PC-3 (cell line): Measurements from ENCODE around the gene SNX19. TPM values are rescaled to one million over a fixed set of nuclear protein-coding genes. Genes with fewer than 3 reads are reported as not detected.

Experiments
- ATAC-seq: fragments of 200-7000 bp; cut with Tn5 transposase; 2 replicates; pipeline ENCODE4 v1.9.1; 2020; ENCODE audit warnings: mild to moderate bottlenecking, moderate library complexity
- Bru-seq: library from RNA; stranded (reverse); fragments of 400-500 nt; gene quantifications from one replicate; lab custom pipeline; 2021; lab: Mats Ljungman, UMichigan
- BruChase-seq, 2 experiments: library from RNA; stranded (reverse); fragments of 400-500 nt; gene quantifications; one replicate each; lab custom pipeline; 2021; lab: Mats Ljungman, UMichigan
- BruUV-seq: library from RNA; stranded (reverse); fragments of 400-500 nt; replicated peaks from 2 replicates; lab custom pipeline; 2021; lab: Mats Ljungman, UMichigan
- CTCF ChIA-PET: fragments of 300-600 bp; sonication (Branson Sonifier 250); formaldehyde crosslinking; loops from one replicate; lab custom pipeline; 2022; ENCODE audit warnings: antibody characterized with exemption; lab: Charles Lee
- POLR2A ChIA-PET: fragments of 300-600 bp; sonication (Branson Sonifier 250); formaldehyde crosslinking; loops from one replicate; lab custom pipeline; 2022; ENCODE audit warnings: antibody characterized with exemption; ENCODE audit not compliant: unreplicated experiment; lab: Charles Lee
- DNase-seq: peaks from one replicate; pipeline ENCODE4 v3.0.0-alpha.2; 2015
- H2AFZ ChIP-seq: fragments of 300-600 bp; sonication (generic); 2 replicates; pipeline ENCODE4 v1.6.0; 2016; ENCODE audit warnings: antibody characterized with exemption, low read length
- H3F3A ChIP-seq: fragments of 300-600 bp; sonication (generic); one replicate; pipeline ENCODE4 v1.6.0; 2017; ENCODE audit warnings: antibody characterized with exemption, low read length, control low read depth, mild to moderate bottlenecking; ENCODE audit not compliant: unreplicated experiment
- H3K27ac ChIP-seq: fragments of 300-600 bp; sonication (generic); 2 replicates; pipeline ENCODE4 v1.5.1; 2016; ENCODE audit warnings: mild to moderate bottlenecking, low read length
- H3K27me3 ChIP-seq: fragments of 300-600 bp; sonication (generic); 2 replicates; pipeline ENCODE4 v1.6.1; 2016; ENCODE audit warnings: low read length, mixed read lengths
- H3K36me3 ChIP-seq: fragments of 300-600 bp; sonication (generic); 2 replicates; pipeline ENCODE4 v1.6.1; 2016; ENCODE audit warnings: low read depth, mixed run types, low read length, mixed read lengths
- H3K4me1 ChIP-seq: fragments of 300-600 bp; sonication (generic); 2 replicates; pipeline ENCODE4 v1.5.1; 2016; ENCODE audit warnings: low read length; ENCODE audit not compliant: insufficient read depth
- H3K4me2 ChIP-seq: fragments of 300-600 bp; sonication (generic); 2 replicates; pipeline ENCODE4 v1.6.0; 2016; ENCODE audit warnings: low read length
- H3K4me3 ChIP-seq: fragments of 300-600 bp; sonication (generic); 2 replicates; pipeline ENCODE4 v1.5.1; 2016; ENCODE audit warnings: mild to moderate bottlenecking, low read length, mixed read lengths
- H3K79me2 ChIP-seq: fragments of 300-600 bp; sonication (generic); 2 replicates; pipeline ENCODE4 v1.6.1; 2017; ENCODE audit warnings: low read length, mixed read lengths
- H3K9ac ChIP-seq: fragments of 300-600 bp; sonication (generic); 2 replicates; pipeline ENCODE4 v1.6.0; 2016; ENCODE audit warnings: mild to moderate bottlenecking, low read length
- H3K9me2 ChIP-seq: fragments of 300-600 bp; sonication (generic); replicated peaks from 2 replicates; pipeline ENCODE4 v1.6.1; 2016; ENCODE audit warnings: mixed run types, low read length, mixed read lengths
- H3K9me3 ChIP-seq: fragments of 300-600 bp; sonication (generic); 2 replicates; pipeline ENCODE4 v1.6.1; 2016; ENCODE audit warnings: low read length, mixed read lengths
- H4K20me1 ChIP-seq: fragments of 300-600 bp; sonication (generic); 2 replicates; pipeline ENCODE4 v1.6.1; 2016; ENCODE audit warnings: low read length, mixed read lengths
- CTCF ChIP-seq: fragments of 300-600 bp; sonication (generic); conservative IDR thresholded peaks from 2 replicates; pipeline ENCODE4 v1.5.1; 2017; ENCODE audit warnings: antibody characterized with exemption, low read depth, mild to moderate bottlenecking, low read length
- EZH2 ChIP-seq: fragments of 300-600 bp; sonication (generic); IDR thresholded peaks from one replicate; pipeline ENCODE4 v1.6.1; 2017; ENCODE audit warnings: antibody characterized with exemption, mild to moderate bottlenecking, low read length; ENCODE audit not compliant: unreplicated experiment
- EZH2phosphoT487 ChIP-seq: fragments of 300-600 bp; sonication (generic); IDR thresholded peaks from 2 replicates; pipeline ENCODE4 v1.6.1; 2018; ENCODE audit warnings: mild to moderate bottlenecking, antibody characterized with exemption, low read length, borderline replicate concordance
- intact Hi-C: fragments of 100-400 bp; cut with micrococcal nuclease; formaldehyde crosslinking; loops from 2 replicates; pipeline ENCODE4 v1.9.0; 2023
- long read RNA-seq: library from polyadenylated mRNA; unstranded; transcript quantifications from one replicate; pipeline ENCODE4 v2.0.0, GENCODE V29; 2021; ENCODE audit not compliant: unreplicated experiment
- total RNA-seq: library from RNA; depleted of rRNA; stranded (reverse); fragments of >200 nt; gene quantifications from 2 replicates; pipeline ENCODE4 v1.2.3, GENCODE V29; 2014; rRNA removed

The SNX19 gene
- total RNA-seq (65.2 and 66.4 TPM in 2 replicates), Bru-seq, nascent RNA (percentile 86 among the genes with signal in this experiment), BruChase-seq, experiment 1, labeled RNA remaining after a 6-hour chase (percentile 79 among the genes with signal in this experiment), BruChase-seq, experiment 2, labeled RNA remaining after a 2-hour chase (percentile 87 among the genes with signal in this experiment)
- long read RNA-seq, full-length matches to known transcripts = 15 of 53 reads
- long read RNA-seq, partial matches to known transcripts = 9 of 53 reads
- long read RNA-seq, other reads (novel, unspliced or antisense) = 29 of 53 reads

- H3K36me3 ChIP-seq = peaks cover 17% of the 10 kb centered on the region; the same call in 1 of the 2 replicates
- H3K4me1 ChIP-seq = peaks cover 15% of the 10 kb centered on the region
- intact Hi-C loops = no loop called here
- H3K9ac ChIP-seq = peak within 1 kb of the TSS; percentile 93
- ATAC-seq (peak; percentile 99), DNase-seq (peak; percentile 94)
- TF ChIP-seq CTCF = peak; percentile 93
- no peak for TF ChIP-seq EZH2phosphoT487
- 0 out of 2 replicates have a peak within 1 kb of the TSS, but pooled peaks have one; percentile 4 for H3K27ac ChIP-seq
- H3F3A ChIP-seq = no peaks in the 10 kb centered on the region
- peaks cover 18% of the 10 kb centered on the region; the same call in 1 of the 2 replicates for H3K27me3 ChIP-seq
- H3K4me2 ChIP-seq = peak within 1 kb of the TSS; percentile 93
- H4K20me1 ChIP-seq = no peaks in the 10 kb centered on the region
- H3K79me2 ChIP-seq = peaks cover 34% of the 10 kb centered on the region
- no peaks in the 10 kb centered on the region for H3K9me3 ChIP-seq
- H2AFZ ChIP-seq = peak within 1 kb of the TSS; percentile 91
- peak within 1 kb of the TSS; percentile 79 for H3K4me3 ChIP-seq
- no peaks in the 10 kb centered on the region for H3K9me2 ChIP-seq
- no TSS peak for BruUV-seq
- CTCF ChIA-PET = interaction anchor here (0.5 to 1.2 kb wide), 6 partner anchors 9 to 1062 kb away, joined by 3 to 6 read pairs (median 4); no protein-coding TSS in a partner anchor
- POLR2A ChIA-PET = interaction anchor here (0.6 kb wide), 1 partner anchor 732 kb away, joined by 3 read pairs; no protein-coding TSS in a partner anchor
Observed at GRCh38 chr11:130916238-130916855, at the start of gene SNX19. TSS of gene SNX19 (minus strand) at chr11:130916479. CDS start at chr11:130915939, 540 bp downstream.

- no peak overlapping the region for H3K4me2 ChIP-seq
- ChIA-PET POLR2A (no interaction called here), CTCF (no interaction called here)
- no peaks in the 10 kb centered on the region for H3K79me2 ChIP-seq
- H3F3A ChIP-seq = no peaks in the 10 kb centered on the region
- H4K20me1 ChIP-seq = no peaks in the 10 kb centered on the region
- intact Hi-C loops = no loop called here
- BruUV-seq = no TSS peak
- DNase-seq (no peak), ATAC-seq (no peak)
- TF ChIP-seq CTCF (no peak), EZH2 (no peak), EZH2phosphoT487 (no peak)
- no peak overlapping the region for H3K9ac ChIP-seq
- H3K27ac ChIP-seq = no peak overlapping the region
- no peaks in the 10 kb centered on the region for H3K36me3 ChIP-seq
- no peak overlapping the region for H2AFZ ChIP-seq
- H3K9me2 ChIP-seq = no peaks in the 10 kb centered on the region
- H3K27me3 ChIP-seq = peaks cover 72% of the 10 kb centered on the region
- H3K9me3 ChIP-seq = 0 out of 2 replicates have a peak, but pooled peaks cover 4% of the 10 kb centered on the region
- no peaks in the 10 kb centered on the region for H3K4me1 ChIP-seq
- no peak overlapping the region for H3K4me3 ChIP-seq
Observed at GRCh38 chr11:130964058-130964792, 47.9 kb upstream of the SNX19 start.
